ENCODE measurements around the gene PCDHB8.
"Not testable (repeated sequence)": the region's sequence is repeated elsewhere in the genome, so short reads cannot be mapped to it uniquely, and the experiment has no call there.

PCDHB8 gene

DNA sequence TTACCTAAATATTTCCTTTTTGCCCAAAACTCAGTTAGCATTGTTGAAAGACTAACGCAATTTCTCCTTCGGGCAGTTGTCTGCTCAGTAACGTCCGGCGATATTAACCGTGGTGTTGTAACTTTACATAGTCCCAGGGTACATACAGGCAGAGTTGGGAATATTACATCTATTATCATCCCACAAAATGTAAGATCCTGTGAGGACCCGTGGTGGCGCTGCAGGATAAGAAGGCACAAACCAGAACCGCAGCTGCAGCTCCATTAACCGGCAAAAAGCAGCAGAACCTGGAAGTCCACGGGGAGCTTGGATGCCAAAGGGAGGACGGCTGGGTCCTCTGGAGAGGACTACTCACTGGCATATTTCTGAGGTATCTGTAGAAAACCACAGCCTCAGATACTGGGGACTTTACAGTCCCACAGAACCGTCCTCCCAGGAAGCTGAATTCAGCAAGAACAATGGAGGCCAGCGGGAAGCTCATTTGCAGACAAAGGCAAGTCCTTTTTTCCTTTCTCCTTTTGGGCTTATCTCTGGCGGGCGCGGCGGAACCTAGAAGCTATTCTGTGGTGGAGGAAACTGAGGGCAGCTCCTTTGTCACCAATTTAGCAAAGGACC lies at the start of gene PCDHB8:
Gene PCDHB8, plus strand, starts transcription at position 214 of the 615 bp plus-strand sequence. Its CDS starts 245 bp downstream, at position 459.
- not testable (repeated sequence) for DNase-seq (ENCODE audit: low read depth in 2 of 2)

DNA sequence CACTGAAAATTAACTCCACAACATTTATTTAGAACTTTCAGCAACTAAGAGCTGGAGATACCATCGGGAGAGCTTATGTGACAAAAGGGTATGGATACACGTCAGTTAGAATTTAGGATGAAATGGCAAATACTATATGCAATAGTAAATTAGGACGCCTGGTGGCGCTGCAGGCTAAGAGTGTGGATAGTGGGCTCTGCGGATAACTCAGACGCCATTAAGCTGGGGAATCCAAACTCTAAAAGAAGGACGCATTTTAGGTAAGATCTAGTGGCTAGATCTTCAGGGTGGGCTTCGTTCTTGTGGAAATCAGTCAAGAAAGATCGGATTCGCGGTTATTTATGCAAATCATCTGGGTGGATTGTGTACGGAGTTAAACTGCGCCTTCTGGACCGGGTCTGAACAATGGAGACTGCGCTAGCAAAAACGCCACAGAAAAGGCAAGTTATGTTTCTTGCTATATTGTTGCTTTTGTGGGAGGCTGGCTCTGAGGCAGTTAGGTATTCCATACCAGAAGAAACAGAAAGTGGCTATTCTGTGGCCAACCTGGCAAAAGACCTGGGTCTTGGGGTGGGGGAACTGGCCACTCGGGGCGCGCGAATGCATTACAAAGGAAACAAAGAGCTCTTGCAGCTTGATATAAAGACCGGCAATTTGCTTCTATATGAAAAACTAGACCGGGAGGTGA lies 42.4 kb upstream of the PCDHB8 start, which contains the start of gene PCDHB5:
Gene PCDHB5, plus strand, starts transcription at position 177 of the 688 bp plus-strand sequence. Its CDS starts 229 bp downstream, at position 406.
- no peak for DNase-seq (ENCODE audit: low read depth in 2 of 2)

DNA sequence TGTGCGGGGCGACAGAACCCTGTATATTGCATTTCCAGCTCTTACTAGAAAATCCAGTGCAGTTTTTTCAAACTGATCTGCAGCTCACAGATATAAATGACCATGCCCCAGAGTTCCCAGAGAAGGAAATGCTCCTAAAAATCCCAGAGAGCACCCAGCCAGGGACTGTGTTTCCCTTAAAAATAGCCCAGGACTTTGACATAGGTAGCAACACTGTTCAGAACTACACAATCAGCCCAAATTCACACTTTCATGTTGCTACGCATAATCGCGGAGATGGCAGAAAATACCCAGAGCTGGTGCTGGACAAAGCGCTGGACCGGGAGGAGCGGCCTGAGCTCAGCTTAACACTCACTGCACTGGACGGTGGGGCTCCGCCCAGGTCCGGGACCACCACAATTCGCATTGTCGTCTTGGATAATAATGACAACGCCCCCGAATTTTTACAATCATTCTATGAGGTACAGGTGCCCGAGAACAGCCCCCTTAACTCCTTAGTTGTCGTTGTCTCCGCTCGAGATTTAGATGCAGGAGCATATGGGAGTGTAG lies 41.8 kb upstream of the PCDHB8 start:
- no peak for DNase-seq (ENCODE audit: low read depth in 2 of 2)

GRCh38 chr5:141137346-141137745 lies 40.2 kb upstream of the PCDHB8 start:
- not testable (repeated sequence) for DNase-seq (ENCODE audit: low read depth in 2 of 2)

DNA sequence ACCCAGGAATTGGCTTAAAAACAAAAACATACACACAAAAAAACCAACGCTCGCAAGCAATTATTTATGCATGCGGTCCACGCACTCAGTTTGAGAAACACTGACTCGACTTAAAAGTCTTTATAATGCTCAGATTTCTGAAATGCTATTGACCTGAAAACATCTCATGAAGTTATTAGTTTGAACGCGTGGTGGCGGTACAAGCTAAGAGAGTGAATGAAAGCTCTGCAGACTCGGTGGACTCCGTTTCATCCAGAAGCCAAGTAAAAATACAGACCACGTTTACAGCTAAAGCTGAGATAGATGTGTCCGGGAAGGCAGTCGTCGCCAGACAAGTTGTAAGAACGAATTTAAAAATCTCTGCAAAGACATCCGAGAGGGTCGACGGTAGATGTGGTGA lies 27.8 kb upstream of the PCDHB8 start, which contains the start of gene PCDHB6:
Gene PCDHB6, plus strand, starts transcription at position 246 of the 400 bp plus-strand sequence. CDS start 201 bp downstream, outside the sequence.
- DNase-seq (ENCODE audit: low read depth in 2 of 2), result no peak

GRCh38 chr5:141150224-141150992 lies 27.2 kb upstream of the PCDHB8 start:
- DNase-seq (ENCODE audit: low read depth in 2 of 2), result no peak

GRCh38 chr5:141150993-141151325 lies 26.6 kb upstream of the PCDHB8 start:
- no peak for DNase-seq (ENCODE audit: low read depth in 2 of 2)

GRCh38 chr5:141151632-141152031 lies 26.0 kb upstream of the PCDHB8 start:
- DNase-seq (ENCODE audit: low read depth in 2 of 2), result not testable (repeated sequence)

DNA sequence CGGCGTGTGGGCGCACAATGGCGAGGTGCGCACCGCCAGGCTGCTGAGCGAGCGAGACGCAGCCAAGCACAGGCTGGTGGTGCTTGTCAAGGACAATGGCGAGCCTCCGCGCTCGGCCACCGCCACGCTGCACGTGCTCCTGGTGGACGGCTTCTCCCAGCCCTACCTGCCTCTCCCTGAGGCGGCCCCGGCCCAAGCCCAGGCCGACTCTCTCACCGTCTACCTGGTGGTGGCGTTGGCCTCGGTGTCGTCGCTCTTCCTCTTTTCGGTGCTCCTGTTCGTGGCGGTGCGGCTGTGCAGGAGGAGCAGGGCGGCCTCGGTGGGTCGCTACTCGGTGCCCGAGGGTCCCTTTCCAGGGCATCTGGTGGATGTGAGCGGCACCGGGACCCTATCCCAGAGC lies 25.5 kb upstream of the PCDHB8 start:
- not testable (repeated sequence) for DNase-seq (ENCODE audit: low read depth in 2 of 2)

- DNase-seq (ENCODE audit: low read depth in 2 of 2), result no peak
Measured at GRCh38 chr5:141155540-141156374, 21.8 kb upstream of the PCDHB8 start.

DNA sequence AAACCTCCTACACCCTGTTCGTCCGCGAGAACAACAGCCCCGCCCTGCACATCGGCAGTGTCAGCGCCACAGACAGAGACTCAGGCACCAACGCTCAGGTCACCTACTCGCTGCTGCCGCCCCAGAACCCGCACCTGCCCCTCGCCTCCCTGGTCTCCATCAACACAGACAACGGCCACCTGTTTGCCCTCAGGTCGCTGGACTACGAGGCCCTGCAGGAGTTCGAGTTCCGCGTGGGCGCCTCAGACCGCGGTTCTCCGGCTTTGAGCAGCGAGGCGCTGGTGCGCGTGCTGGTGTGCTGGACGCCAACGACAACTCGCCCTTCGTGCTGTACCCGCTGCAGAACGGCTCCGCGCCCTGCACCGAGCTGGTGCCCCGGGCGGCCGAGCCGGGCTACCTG lies 20.2 kb upstream of the PCDHB8 start:
- DNase-seq (ENCODE audit: low read depth in 2 of 2), result not testable (repeated sequence)

- not testable (repeated sequence) for DNase-seq (ENCODE audit: low read depth in 2 of 2)
Measured at GRCh38 chr5:141157901-141158300, 19.7 kb upstream of the PCDHB8 start.

DNA sequence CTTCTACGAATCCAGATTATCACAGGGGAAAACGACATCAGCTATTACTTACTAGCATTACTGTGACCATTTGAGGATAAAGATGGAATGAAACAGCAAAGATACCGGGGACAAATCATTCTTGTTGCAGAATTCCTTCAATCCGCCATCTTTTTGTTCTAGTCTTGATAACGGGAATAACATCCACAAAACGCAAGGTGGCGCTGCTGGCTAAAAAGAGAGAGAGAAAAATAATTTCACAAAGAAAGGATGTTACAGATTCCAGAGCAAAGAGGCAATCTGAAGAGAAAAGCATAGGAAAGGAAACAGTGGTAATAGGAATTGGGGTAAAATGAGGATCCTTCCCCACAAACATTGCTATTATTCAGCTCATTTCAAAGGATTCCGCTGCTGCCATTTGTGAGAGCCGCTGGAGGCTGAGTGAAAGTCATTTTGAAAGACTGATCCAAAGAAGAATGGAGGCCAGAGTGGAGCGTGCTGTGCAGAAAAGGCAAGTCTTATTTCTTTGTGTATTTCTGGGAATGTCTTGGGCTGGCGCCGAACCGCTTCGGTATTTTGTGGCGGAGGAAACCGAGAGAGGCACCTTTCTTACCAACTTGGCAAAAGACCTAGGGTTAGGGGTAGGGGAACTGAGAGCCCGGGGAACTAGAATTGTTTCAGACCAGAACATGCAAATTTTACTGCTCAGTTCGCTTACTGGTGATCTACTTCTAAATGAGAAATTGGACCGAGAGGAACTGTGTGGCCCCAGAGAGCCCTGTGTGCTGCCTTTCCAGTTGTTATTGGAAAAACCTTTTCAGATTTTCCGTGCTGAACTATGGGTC lies 5.0 kb upstream of the PCDHB8 start, which contains the start of gene PCDHB7:
Gene PCDHB7, plus strand, starts transcription at position 264 of the 824 bp plus-strand sequence. Its CDS starts 192 bp downstream, at position 456.
- no peak for DNase-seq (ENCODE audit: low read depth in 2 of 2)

DNA sequence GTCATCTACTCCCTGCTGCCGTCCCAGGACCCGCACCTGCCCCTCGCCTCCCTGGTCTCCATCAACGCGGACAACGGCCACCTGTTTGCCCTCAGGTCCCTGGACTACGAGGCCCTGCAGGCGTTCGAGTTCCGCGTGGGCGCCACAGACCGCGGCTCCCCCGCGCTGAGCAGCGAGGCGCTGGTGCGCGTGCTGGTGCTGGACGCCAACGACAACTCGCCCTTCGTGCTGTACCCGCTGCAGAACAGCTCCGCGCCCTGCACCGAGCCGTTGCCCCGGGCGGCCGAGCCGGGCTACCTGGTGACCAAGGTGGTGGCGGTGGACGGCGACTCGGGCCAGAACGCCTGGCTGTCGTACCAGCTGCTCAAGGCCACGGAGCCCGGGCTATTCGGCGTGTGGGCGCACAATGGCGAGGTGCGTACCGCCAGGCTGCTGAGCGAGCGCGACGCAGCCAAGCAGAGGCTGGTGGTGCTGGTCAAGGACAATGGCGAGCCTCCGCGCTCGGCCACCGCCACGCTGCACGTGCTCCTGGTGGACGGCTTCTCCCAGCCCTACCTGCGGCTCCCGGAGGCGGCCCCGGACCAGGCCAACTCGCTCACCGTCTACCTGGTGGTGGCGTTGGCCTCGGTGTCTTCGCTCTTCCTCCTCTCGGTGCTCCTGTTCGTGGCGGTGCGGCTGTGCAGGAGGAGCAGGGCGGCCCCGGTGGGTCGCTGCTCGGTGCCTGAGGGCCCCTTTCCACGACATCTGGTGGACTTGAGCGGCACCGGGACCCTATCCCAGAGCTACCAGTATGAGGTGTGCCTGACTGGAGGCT lies 3.1 kb upstream of the PCDHB8 start:
- not testable (repeated sequence) for DNase-seq (ENCODE audit: low read depth in 2 of 2)

- DNase-seq (ENCODE audit: low read depth in 2 of 2), result no peak
Measured at GRCh38 chr5:141175933-141176332, 1.7 kb upstream of the PCDHB8 start.

DNA sequence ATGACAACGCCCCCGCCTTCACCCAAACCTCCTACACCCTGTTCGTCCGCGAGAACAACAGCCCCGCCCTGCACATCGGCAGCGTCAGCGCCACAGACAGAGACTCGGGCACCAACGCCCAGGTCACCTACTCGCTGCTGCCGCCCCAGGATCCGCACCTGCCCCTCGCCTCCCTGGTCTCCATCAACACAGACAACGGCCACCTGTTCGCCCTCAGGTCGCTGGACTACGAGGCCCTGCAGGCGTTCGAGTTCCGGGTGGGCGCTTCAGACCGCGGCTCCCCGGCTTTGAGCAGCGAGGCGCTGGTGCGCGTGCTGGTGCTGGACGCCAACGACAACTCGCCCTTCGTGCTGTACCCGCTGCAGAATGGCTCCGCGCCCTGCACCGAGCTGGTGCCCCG lies 1.8 kb downstream of the PCDHB8 start:
- not testable (repeated sequence) for DNase-seq (ENCODE audit: low read depth in 2 of 2)

GRCh38 chr5:141179876-141180275 lies 2.3 kb downstream of the PCDHB8 start:
- DNase-seq (ENCODE audit: low read depth in 2 of 2), result not testable (repeated sequence)

DNA sequence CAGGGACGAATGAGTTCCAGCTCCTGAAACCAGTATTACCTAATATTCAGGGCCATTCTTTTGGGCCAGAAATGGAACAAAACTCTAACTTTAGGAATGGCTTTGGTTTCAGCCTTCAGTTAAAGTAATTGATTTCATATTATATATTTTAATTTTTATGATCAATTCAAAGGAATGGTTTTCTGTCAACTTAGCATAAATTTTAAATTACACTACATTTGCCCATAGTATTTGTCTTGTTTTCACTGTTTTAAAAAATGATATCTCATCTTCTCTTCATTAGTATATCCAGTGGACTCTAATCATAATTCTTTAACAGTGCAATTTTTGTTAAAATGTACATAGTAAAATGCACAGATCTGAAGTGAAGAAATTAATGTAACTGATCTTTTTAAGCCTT lies 2.7 kb downstream of the PCDHB8 start:
- no peak for DNase-seq (ENCODE audit: low read depth in 2 of 2)

GRCh38 chr5:141182248-141182647 lies 4.7 kb downstream of the PCDHB8 start, which contains the start of gene PCDHB16:
PCDHB16 (plus strand) TSS chr5:141182387; CDS start chr5:141182560, 173 bp downstream.
- no peak for DNase-seq (ENCODE audit: low read depth in 2 of 2)

Data from stimulated activated CD4-positive, alpha-beta T cell treated with anti-CD3 and anti-CD28 coated beads, Interleukin-4, amount 100 ng/mL, for 48 hours (primary cell).